ENCODE results near the gene NR1D2. TPM values are rescaled to one million over a fixed set of nuclear protein-coding genes. Genes with fewer than 3 reads are reported as not detected.

The NR1D2 gene
- total and polyA plus RNA-seq, 2 experiments from 2014 or later, result 6.6 to 20.7 TPM

GRCh38 chr3:23928524-23928923, 16.6 kb upstream of the NR1D2 start:
- TF ChIP-seq, protein P1, sequence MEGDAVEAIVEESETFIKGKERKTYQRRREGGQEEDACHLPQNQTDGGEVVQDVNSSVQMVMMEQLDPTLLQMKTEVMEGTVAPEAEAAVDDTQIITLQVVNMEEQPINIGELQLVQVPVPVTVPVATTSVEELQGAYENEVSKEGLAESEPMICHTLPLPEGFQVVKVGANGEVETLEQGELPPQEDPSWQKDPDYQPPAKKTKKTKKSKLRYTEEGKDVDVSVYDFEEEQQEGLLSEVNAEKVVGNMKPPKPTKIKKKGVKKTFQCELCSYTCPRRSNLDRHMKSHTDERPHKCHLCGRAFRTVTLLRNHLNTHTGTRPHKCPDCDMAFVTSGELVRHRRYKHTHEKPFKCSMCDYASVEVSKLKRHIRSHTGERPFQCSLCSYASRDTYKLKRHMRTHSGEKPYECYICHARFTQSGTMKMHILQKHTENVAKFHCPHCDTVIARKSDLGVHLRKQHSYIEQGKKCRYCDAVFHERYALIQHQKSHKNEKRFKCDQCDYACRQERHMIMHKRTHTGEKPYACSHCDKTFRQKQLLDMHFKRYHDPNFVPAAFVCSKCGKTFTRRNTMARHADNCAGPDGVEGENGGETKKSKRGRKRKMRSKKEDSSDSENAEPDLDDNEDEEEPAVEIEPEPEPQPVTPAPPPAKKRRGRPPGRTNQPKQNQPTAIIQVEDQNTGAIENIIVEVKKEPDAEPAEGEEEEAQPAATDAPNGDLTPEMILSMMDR (conservative IDR thresholded peaks at IDR 0.05; ENCODE audit: low read depth in 2 of 2), result no peak
- no peak for TF ChIP-seq STAT1 (IDR thresholded peaks at IDR 0.05; ENCODE audit: unreplicated experiment)
- TF ChIP-seq NANOG (IDR thresholded peaks at IDR 0.05; ENCODE audit: borderline replicate concordance), result no peak
- no peak for TF ChIP-seq CREB1 (CRISPR knock-in tag; IDR thresholded peaks at IDR 0.05; ENCODE audit: low read depth)
- TF ChIP-seq, protein P2, sequence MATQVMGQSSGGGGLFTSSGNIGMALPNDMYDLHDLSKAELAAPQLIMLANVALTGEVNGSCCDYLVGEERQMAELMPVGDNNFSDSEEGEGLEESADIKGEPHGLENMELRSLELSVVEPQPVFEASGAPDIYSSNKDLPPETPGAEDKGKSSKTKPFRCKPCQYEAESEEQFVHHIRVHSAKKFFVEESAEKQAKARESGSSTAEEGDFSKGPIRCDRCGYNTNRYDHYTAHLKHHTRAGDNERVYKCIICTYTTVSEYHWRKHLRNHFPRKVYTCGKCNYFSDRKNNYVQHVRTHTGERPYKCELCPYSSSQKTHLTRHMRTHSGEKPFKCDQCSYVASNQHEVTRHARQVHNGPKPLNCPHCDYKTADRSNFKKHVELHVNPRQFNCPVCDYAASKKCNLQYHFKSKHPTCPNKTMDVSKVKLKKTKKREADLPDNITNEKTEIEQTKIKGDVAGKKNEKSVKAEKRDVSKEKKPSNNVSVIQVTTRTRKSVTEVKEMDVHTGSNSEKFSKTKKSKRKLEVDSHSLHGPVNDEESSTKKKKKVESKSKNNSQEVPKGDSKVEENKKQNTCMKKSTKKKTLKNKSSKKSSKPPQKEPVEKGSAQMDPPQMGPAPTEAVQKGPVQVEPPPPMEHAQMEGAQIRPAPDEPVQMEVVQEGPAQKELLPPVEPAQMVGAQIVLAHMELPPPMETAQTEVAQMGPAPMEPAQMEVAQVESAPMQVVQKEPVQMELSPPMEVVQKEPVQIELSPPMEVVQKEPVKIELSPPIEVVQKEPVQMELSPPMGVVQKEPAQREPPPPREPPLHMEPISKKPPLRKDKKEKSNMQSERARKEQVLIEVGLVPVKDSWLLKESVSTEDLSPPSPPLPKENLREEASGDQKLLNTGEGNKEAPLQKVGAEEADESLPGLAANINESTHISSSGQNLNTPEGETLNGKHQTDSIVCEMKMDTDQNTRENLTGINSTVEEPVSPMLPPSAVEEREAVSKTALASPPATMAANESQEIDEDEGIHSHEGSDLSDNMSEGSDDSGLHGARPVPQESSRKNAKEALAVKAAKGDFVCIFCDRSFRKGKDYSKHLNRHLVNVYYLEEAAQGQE (IDR thresholded peaks at IDR 0.05; ENCODE audit: unreplicated experiment), result no peak
- TF ChIP-seq ZNF114 (CRISPR knock-in tag; IDR thresholded peaks at IDR 0.05), result no peak
- no peak for TF ChIP-seq ZNF331 (CRISPR knock-in tag; IDR thresholded peaks at IDR 0.05; ENCODE audit: low read depth)
- no peak for TF ChIP-seq JUNB (IDR thresholded peaks at IDR 0.05; ENCODE audit: unreplicated experiment)
- no peak for TF ChIP-seq EZH2 (IDR thresholded peaks at IDR 0.05; ENCODE audit: low read depth, unreplicated experiment)
- no peak for TF ChIP-seq EZH2phosphoT487 (IDR thresholded peaks at IDR 0.05; ENCODE audit: unreplicated experiment)
- TF ChIP-seq POLR2AphosphoS5 (IDR thresholded peaks at IDR 0.05; ENCODE audit: low read depth), result no peak
- TF ChIP-seq, protein P3, sequence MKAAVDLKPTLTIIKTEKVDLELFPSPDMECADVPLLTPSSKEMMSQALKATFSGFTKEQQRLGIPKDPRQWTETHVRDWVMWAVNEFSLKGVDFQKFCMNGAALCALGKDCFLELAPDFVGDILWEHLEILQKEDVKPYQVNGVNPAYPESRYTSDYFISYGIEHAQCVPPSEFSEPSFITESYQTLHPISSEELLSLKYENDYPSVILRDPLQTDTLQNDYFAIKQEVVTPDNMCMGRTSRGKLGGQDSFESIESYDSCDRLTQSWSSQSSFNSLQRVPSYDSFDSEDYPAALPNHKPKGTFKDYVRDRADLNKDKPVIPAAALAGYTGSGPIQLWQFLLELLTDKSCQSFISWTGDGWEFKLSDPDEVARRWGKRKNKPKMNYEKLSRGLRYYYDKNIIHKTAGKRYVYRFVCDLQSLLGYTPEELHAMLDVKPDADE (IDR thresholded peaks at IDR 0.05), result no peak
- no peak for TF ChIP-seq ZNF462 (CRISPR knock-in tag; IDR thresholded peaks at IDR 0.05)
- Histone ChIP-seq H2AFZ (no peak overlapping the region), H3K36me3 (ENCODE audit: insufficient read depth) (no peaks in the 10 kb centered on the region), H3F3A (replicated peaks; ENCODE audit: low read depth) (no peaks in the 10 kb centered on the region), H3K27me3 (ENCODE audit: insufficient read depth) (no peaks in the 10 kb centered on the region), H3K9me2 (ENCODE audit: insufficient read depth) (no peaks in the 10 kb centered on the region; the same call in 1 of the 2 replicates), H3K27ac (ENCODE audit: low read depth) (no peak overlapping the region), H4K20me1 (replicated peaks; ENCODE audit: insufficient read depth) (no peaks in the 10 kb centered on the region), H3K4me3 (no peak overlapping the region), H3K79me2 (replicated peaks; ENCODE audit: insufficient read depth) (no peaks in the 10 kb centered on the region), H3K4me2 (no peak overlapping the region), H3K4me1 (ENCODE audit: insufficient read depth) (peaks cover 8% of the 10 kb centered on the region; the same call in 1 of the 2 replicates)
- Mint-ChIP-seq H3K27me3 (ENCODE audit: insufficient read depth, low read depth, poor library complexity) (peaks cover 9% of the 10 kb centered on the region), H3K27ac (no peak overlapping the region), H3K4me1 (peaks cover 13% of the 10 kb centered on the region), H3K36me3 (ENCODE audit: low read depth) (no peaks in the 10 kb centered on the region), H3K9me3 (no peaks in the 10 kb centered on the region), H3K4me3 (no peak overlapping the region)
- no peak for DNase-seq (ENCODE audit: low spot score)
- ATAC-seq, result no peak
